ENCODE data around the gene NKRF.
"Not testable (repeated sequence)": the region's sequence is repeated elsewhere in the genome, so short reads cannot be mapped to it uniquely, and the experiment has no call there.

The NKRF gene

DNA sequence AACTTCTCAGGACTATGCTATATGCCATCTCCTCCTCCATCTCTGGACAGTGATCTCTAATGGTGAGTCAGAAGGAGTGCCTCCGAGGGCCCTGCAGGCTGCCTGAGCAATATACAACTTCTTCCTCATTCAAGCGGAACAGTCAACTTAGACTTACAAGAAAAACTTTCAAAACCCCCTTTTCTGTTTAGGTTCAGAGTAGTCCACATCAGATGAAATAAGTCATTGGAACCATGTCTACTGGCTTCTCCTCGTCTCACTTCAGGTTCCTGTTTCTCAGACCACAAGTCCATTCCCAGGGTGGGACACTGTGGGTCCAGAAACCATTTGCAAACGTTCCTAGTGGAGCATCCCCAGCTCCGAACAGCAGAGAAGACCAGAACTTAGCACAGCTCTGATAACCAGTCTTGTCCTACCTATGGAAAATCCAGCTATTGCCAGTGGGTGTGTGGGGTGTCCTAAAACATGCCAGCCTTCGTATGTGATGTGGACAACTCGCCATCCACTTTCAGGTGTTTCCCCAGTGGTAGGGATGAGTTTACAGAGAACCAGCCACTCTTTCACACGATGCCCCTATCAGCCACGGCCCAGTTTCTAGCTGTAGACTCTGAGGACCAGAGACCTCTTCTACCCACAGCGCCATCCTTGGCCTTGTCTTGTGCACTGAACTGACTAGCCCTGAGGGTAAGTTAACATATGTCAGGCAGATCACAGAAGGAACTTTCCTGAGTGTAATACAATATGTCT, 32.7 kb upstream of the NKRF start:
- no peaks in the 10 kb centered on the region for H3K4me1 ChIP-seq (ENCODE audit: control insufficient read depth, insufficient read depth, low read length)
- no peaks in the 10 kb centered on the region for H3K9me3 ChIP-seq (ENCODE audit: control insufficient read depth, low read length)
- no peak overlapping the region for H3K27ac ChIP-seq (ENCODE audit: insufficient read depth, low read depth, low read length, poor library complexity, severe bottlenecking)
- H3K4me3 ChIP-seq (ENCODE audit: insufficient read depth, low read depth, low read length) = no peak overlapping the region
- whole genome bisulfite sequencing, 2 experiments = 94% methylated on average over 9 to 10 of the region's 10 CpGs
- no peaks in the 10 kb centered on the region for H3K27me3 ChIP-seq (ENCODE audit: control insufficient read depth, insufficient read depth, low read length, poor library complexity, severe bottlenecking)
- no peaks in the 10 kb centered on the region for H3K36me3 ChIP-seq (ENCODE audit: control insufficient read depth, insufficient read depth, low read length)

DNA sequence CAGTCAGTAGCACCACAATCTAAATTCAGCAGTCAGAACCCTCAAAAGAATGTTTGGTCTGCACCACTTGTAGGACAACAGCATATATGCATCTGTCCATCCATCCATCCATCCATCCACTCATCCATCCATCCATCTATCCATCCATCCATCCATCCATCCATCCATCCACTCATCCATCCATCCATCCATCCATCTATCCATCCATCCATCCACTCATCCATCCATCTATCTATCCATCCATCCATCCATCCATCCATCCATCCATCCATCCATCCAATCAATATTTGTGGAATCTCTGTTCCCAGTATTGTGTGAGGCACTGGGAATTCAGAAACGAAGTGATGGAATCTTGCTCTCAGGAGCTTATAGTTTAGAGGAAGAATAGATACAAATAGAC, 31.2 kb upstream of the NKRF start:
- H3K9me3 ChIP-seq (ENCODE audit: control insufficient read depth, low read length); H3K27me3 ChIP-seq (ENCODE audit: control insufficient read depth, insufficient read depth, low read length, poor library complexity, severe bottlenecking); H3K4me3 ChIP-seq (ENCODE audit: insufficient read depth, low read depth, low read length); H3K27ac ChIP-seq (ENCODE audit: insufficient read depth, low read depth, low read length, poor library complexity, severe bottlenecking); H3K4me1 ChIP-seq (ENCODE audit: control insufficient read depth, insufficient read depth, low read length); H3K36me3 ChIP-seq (ENCODE audit: control insufficient read depth, insufficient read depth, low read length): not testable (repeated sequence)
- no CpG with 5 or more reads among the region's 1 CpG for WGBS, 2 experiments

GRCh38 chrX:119636419-119636818, 30.2 kb upstream of the NKRF start:
- Histone ChIP-seq H3K4me1 (ENCODE audit: control insufficient read depth, insufficient read depth, low read length) (no peaks in the 10 kb centered on the region), H3K27ac (ENCODE audit: insufficient read depth, low read depth, low read length, poor library complexity, severe bottlenecking) (no peak overlapping the region), H3K27me3 (ENCODE audit: control insufficient read depth, insufficient read depth, low read length, poor library complexity, severe bottlenecking) (no peaks in the 10 kb centered on the region), H3K4me3 (ENCODE audit: insufficient read depth, low read depth, low read length) (no peak overlapping the region), H3K9me3 (ENCODE audit: control insufficient read depth, low read length) (no peaks in the 10 kb centered on the region), H3K36me3 (ENCODE audit: control insufficient read depth, insufficient read depth, low read length) (no peaks in the 10 kb centered on the region)
- WGBS, 2 experiments = 91 to 93% methylated on average over 8 of the region's 8 CpGs

DNA sequence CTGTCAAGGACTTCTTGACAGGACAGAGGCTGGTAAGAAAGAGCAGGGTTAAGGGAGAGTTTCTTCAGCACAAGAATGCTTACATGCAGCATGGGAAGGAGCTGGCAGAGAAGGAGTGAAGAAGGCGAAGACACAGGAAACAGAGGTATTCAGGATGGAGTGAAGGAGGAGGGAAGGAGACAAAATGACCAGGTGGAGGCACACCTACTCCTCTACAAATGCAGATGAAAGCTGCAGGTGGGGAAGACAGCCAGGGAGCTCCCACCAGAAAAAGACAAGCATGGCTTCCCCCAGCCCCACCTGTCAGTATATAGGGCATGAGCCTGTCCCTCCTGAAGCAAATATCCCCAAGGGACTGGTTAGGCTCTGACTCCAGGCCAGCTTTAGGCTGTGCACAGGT, 29.6 kb upstream of the NKRF start:
- H3K36me3 ChIP-seq (ENCODE audit: control insufficient read depth, insufficient read depth, low read length) = no peaks in the 10 kb centered on the region
- no peaks in the 10 kb centered on the region for H3K9me3 ChIP-seq (ENCODE audit: control insufficient read depth, low read length)
- WGBS, 2 experiments = 91% methylated on average over 1 of the region's 1 CpG
- no peaks in the 10 kb centered on the region for H3K27me3 ChIP-seq (ENCODE audit: control insufficient read depth, insufficient read depth, low read length, poor library complexity, severe bottlenecking)
- H3K4me3 ChIP-seq (ENCODE audit: insufficient read depth, low read depth, low read length) = no peak overlapping the region
- H3K27ac ChIP-seq (ENCODE audit: insufficient read depth, low read depth, low read length, poor library complexity, severe bottlenecking) = no peak overlapping the region
- no peaks in the 10 kb centered on the region for H3K4me1 ChIP-seq (ENCODE audit: control insufficient read depth, insufficient read depth, low read length)

- H3K27ac ChIP-seq (ENCODE audit: insufficient read depth, low read depth, low read length, poor library complexity, severe bottlenecking) = no peak overlapping the region
- H3K27me3 ChIP-seq (ENCODE audit: control insufficient read depth, insufficient read depth, low read length, poor library complexity, severe bottlenecking) = no peaks in the 10 kb centered on the region
- H3K9me3 ChIP-seq (ENCODE audit: control insufficient read depth, low read length) = no peaks in the 10 kb centered on the region
- 83 to 85% methylated on average over 3 of the region's 3 CpGs for WGBS, 2 experiments
- no peaks in the 10 kb centered on the region for H3K4me1 ChIP-seq (ENCODE audit: control insufficient read depth, insufficient read depth, low read length)
- H3K36me3 ChIP-seq (ENCODE audit: control insufficient read depth, insufficient read depth, low read length) = no peaks in the 10 kb centered on the region
- no peak overlapping the region for H3K4me3 ChIP-seq (ENCODE audit: insufficient read depth, low read depth, low read length)
Observed at GRCh38 chrX:119635179-119635578, 29.0 kb upstream of the NKRF start.

DNA sequence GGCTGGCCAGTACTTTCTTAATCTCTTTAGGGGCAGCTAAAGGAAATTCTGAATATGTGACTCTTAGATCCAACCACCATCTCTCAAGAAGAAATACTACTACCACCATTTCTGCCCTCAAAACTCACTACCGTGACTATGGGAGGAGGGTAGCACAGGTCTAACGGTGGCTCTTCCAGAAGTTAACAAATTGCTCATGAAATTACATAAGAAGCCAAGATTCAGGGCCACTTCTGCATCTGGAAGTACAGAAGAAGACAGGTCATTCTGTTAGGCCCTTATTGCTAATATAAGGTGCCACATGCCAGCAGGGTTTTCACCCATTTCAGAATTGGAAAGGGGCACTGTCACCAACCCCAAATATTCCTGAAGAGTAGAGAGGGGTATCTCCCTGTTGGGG, 19.6 kb upstream of the NKRF start:
- Histone ChIP-seq H3K9me3 (ENCODE audit: control insufficient read depth, low read length) (no peaks in the 10 kb centered on the region), H3K4me1 (ENCODE audit: control insufficient read depth, insufficient read depth, low read length) (no peaks in the 10 kb centered on the region), H3K27ac (ENCODE audit: insufficient read depth, low read depth, low read length, poor library complexity, severe bottlenecking) (no peak overlapping the region), H3K27me3 (ENCODE audit: control insufficient read depth, insufficient read depth, low read length, poor library complexity, severe bottlenecking) (no peaks in the 10 kb centered on the region), H3K36me3 (ENCODE audit: control insufficient read depth, insufficient read depth, low read length) (no peaks in the 10 kb centered on the region), H3K4me3 (ENCODE audit: insufficient read depth, low read depth, low read length) (no peak overlapping the region)
- WGBS, 2 experiments = 100% methylated on average over 2 of the region's 2 CpGs

GRCh38 chrX:119624951-119625668, 18.9 kb upstream of the NKRF start:
- Histone ChIP-seq H3K36me3 (ENCODE audit: control insufficient read depth, insufficient read depth, low read length) (no peaks in the 10 kb centered on the region), H3K27ac (ENCODE audit: insufficient read depth, low read depth, low read length, poor library complexity, severe bottlenecking) (no peak overlapping the region), H3K27me3 (ENCODE audit: control insufficient read depth, insufficient read depth, low read length, poor library complexity, severe bottlenecking) (no peaks in the 10 kb centered on the region), H3K4me1 (ENCODE audit: control insufficient read depth, insufficient read depth, low read length) (no peaks in the 10 kb centered on the region), H3K4me3 (ENCODE audit: insufficient read depth, low read depth, low read length) (no peak overlapping the region), H3K9me3 (ENCODE audit: control insufficient read depth, low read length) (no peaks in the 10 kb centered on the region)
- WGBS, 2 experiments = 94% methylated on average over 10 of the region's 10 CpGs

- no peaks in the 10 kb centered on the region for H3K9me3 ChIP-seq (ENCODE audit: control insufficient read depth, low read length)
- no peak overlapping the region for H3K27ac ChIP-seq (ENCODE audit: insufficient read depth, low read depth, low read length, poor library complexity, severe bottlenecking)
- no peaks in the 10 kb centered on the region for H3K36me3 ChIP-seq (ENCODE audit: control insufficient read depth, insufficient read depth, low read length)
- 96 to 97% methylated on average over 11 of the region's 11 CpGs for WGBS, 2 experiments
- H3K4me3 ChIP-seq (ENCODE audit: insufficient read depth, low read depth, low read length) = no peak overlapping the region
- H3K4me1 ChIP-seq (ENCODE audit: control insufficient read depth, insufficient read depth, low read length) = no peaks in the 10 kb centered on the region
- H3K27me3 ChIP-seq (ENCODE audit: control insufficient read depth, insufficient read depth, low read length, poor library complexity, severe bottlenecking) = no peaks in the 10 kb centered on the region
Observed at GRCh38 chrX:119624417-119624816, 18.2 kb upstream of the NKRF start.

- 78 to 86% methylated on average over 9 of the region's 9 CpGs for WGBS, 2 experiments
- Histone ChIP-seq H3K36me3 (ENCODE audit: control insufficient read depth, insufficient read depth, low read length) (no peaks in the 10 kb centered on the region), H3K27ac (ENCODE audit: insufficient read depth, low read depth, low read length, poor library complexity, severe bottlenecking) (no peak overlapping the region), H3K9me3 (ENCODE audit: control insufficient read depth, low read length) (no peaks in the 10 kb centered on the region), H3K27me3 (ENCODE audit: control insufficient read depth, insufficient read depth, low read length, poor library complexity, severe bottlenecking) (no peaks in the 10 kb centered on the region), H3K4me1 (ENCODE audit: control insufficient read depth, insufficient read depth, low read length) (no peaks in the 10 kb centered on the region), H3K4me3 (ENCODE audit: insufficient read depth, low read depth, low read length) (no peak overlapping the region)
Observed at GRCh38 chrX:119622356-119623232, 16.4 kb upstream of the NKRF start.

GRCh38 chrX:119618439-119618838, 12.2 kb upstream of the NKRF start:
- Histone ChIP-seq H3K9me3 (ENCODE audit: control insufficient read depth, low read length) (no peaks in the 10 kb centered on the region), H3K4me1 (ENCODE audit: control insufficient read depth, insufficient read depth, low read length) (no peaks in the 10 kb centered on the region)
- WGBS, 2 experiments = 94 to 96% methylated on average over 5 of the region's 5 CpGs

More at GRCh38 chrX:119618439-119618838, 12.2 kb upstream of the NKRF start:
- Histone ChIP-seq H3K27me3 (ENCODE audit: control insufficient read depth, insufficient read depth, low read length, poor library complexity, severe bottlenecking) (no peaks in the 10 kb centered on the region), H3K4me3 (ENCODE audit: insufficient read depth, low read depth, low read length) (no peak overlapping the region), H3K27ac (ENCODE audit: insufficient read depth, low read depth, low read length, poor library complexity, severe bottlenecking) (no peak overlapping the region), H3K36me3 (ENCODE audit: control insufficient read depth, insufficient read depth, low read length) (no peaks in the 10 kb centered on the region)

Measured in ectodermal cell (in vitro differentiated cells).